Inflammatory macrophage (primary cell): Measurements from ENCODE around the gene OSBP2.

Source experiments
- DNase-seq, 2 donors: peaks; one replicate each; pipeline ENCODE4 v3.0.0-alpha.2; 2020 to 2022

Gene OSBP2

GRCh38 chr22:30905696-30906341 is 211.1 kb downstream of the OSBP2 start:
- DNase-seq: no peak

GRCh38 chr22:30906411-30906810 is 211.7 kb downstream of the OSBP2 start:
- DNase-seq: no peak

- DNase-seq: no peak
Measured at GRCh38 chr22:30906946-30907345, 212.3 kb downstream of the OSBP2 start.

- DNase-seq: no peak
Measured at GRCh38 chr22:30908051-30908461, 213.4 kb downstream of the OSBP2 start.

GRCh38 chr22:30909306-30909705 is 214.6 kb downstream of the OSBP2 start:
- DNase-seq: no peak

- no peak for DNase-seq
Measured at GRCh38 chr22:30910358-30910757, 215.7 kb downstream of the OSBP2 start.

GRCh38 chr22:30918761-30919160 is 224.1 kb downstream of the OSBP2 start:
- no peak for DNase-seq

- no peak for DNase-seq
Measured at GRCh38 chr22:30919973-30920372, 225.3 kb downstream of the OSBP2 start.

GRCh38 chr22:30920407-30920806 is 225.7 kb downstream of the OSBP2 start:
- peak; percentile 70 for DNase-seq

- DNase-seq: no peak
Measured at GRCh38 chr22:30921108-30921507, 226.4 kb downstream of the OSBP2 start.

GRCh38 chr22:30922151-30922611 is 227.5 kb downstream of the OSBP2 start:
- peak; percentile 73 to 81 for DNase-seq

- no peak for DNase-seq
Measured at GRCh38 chr22:30923168-30923900, 228.7 kb downstream of the OSBP2 start.

- DNase-seq: no peak
Measured at GRCh38 chr22:30925667-30926066, 231.0 kb downstream of the OSBP2 start.

GRCh38 chr22:30926706-30927105 is 232.0 kb downstream of the OSBP2 start:
- no peak for DNase-seq

- no peak for DNase-seq
Measured at GRCh38 chr22:30927806-30928205, 233.1 kb downstream of the OSBP2 start.

GRCh38 chr22:30928401-30928800 is 233.7 kb downstream of the OSBP2 start:
- no peak for DNase-seq

- DNase-seq: no peak
Measured at GRCh38 chr22:30930228-30930627, 235.6 kb downstream of the OSBP2 start.

GRCh38 chr22:30931541-30932300 is 237.0 kb downstream of the OSBP2 start:
- no peak for DNase-seq

GRCh38 chr22:30932661-30933060 is 238.0 kb downstream of the OSBP2 start:
- DNase-seq: no peak

GRCh38 chr22:30933457-30933856 is 238.8 kb downstream of the OSBP2 start:
- no peak for DNase-seq

- no peak for DNase-seq
Measured at GRCh38 chr22:30934053-30934452, 239.4 kb downstream of the OSBP2 start.

- no peak for DNase-seq
Measured at GRCh38 chr22:30940685-30941362, 246.2 kb downstream of the OSBP2 start.

GRCh38 chr22:30941363-30941740 is 246.7 kb downstream of the OSBP2 start:
- DNase-seq: no peak
